HG03558 (cell line): Measurements from ENCODE around the gene MSANTD1.

Experiments used
- ATAC-seq: cut with Tn5 transposase; IDR thresholded peaks from one replicate; pipeline ENCODE4 v1.9.1; 2021; ENCODE audit warnings: moderate number of reproducible peaks; ENCODE audit not compliant: unreplicated experiment; ENCODE audit errors: extremely low read depth

The MSANTD1 gene

GRCh38 chr4:3248811-3249661, at the start of gene MSANTD1:
MSANTD1 (plus strand) TSS chr4:3249159; CDS start chr4:3249223, 64 bp downstream.
- ATAC-seq = no peak

- no peak for ATAC-seq
These were observed 49.1 kb upstream of the MSANTD1 start for GRCh38 chr4:3199653-3200422.

DNA sequence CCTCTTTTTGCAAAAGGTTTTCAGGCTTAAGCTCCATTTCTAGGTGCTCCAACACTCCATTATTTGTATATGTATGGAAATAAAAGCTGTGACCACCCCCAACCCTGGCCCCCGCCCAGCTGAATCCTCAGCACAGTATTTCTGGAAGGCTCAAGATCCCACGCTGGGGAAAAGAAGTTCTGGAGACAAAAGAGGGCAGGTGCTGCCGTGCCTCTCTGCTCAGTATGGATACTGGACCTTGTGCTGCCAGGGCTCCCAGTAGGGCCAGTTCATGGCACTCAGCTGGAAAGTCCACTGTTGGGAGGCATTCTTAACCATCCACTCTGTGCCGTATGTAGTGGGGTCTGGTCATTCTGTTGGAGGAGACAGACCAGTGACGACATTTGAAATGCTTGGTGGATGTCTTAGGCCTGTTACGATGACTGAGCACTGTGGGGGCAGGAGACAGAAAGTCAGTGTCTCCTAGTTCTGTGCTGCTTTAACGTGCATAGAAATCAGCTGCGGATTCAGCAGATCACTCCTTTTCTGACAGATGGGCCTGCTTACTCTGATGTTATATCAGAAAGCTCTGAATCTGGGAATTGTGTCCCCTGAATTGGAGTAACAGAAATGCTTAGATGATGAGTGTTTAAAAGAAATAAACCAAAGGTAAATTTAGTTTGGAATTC, 48.4 kb upstream of the MSANTD1 start:
- no peak for ATAC-seq

- ATAC-seq = no peak
These were observed 46.9 kb upstream of the MSANTD1 start for GRCh38 chr4:3201718-3202702.

DNA sequence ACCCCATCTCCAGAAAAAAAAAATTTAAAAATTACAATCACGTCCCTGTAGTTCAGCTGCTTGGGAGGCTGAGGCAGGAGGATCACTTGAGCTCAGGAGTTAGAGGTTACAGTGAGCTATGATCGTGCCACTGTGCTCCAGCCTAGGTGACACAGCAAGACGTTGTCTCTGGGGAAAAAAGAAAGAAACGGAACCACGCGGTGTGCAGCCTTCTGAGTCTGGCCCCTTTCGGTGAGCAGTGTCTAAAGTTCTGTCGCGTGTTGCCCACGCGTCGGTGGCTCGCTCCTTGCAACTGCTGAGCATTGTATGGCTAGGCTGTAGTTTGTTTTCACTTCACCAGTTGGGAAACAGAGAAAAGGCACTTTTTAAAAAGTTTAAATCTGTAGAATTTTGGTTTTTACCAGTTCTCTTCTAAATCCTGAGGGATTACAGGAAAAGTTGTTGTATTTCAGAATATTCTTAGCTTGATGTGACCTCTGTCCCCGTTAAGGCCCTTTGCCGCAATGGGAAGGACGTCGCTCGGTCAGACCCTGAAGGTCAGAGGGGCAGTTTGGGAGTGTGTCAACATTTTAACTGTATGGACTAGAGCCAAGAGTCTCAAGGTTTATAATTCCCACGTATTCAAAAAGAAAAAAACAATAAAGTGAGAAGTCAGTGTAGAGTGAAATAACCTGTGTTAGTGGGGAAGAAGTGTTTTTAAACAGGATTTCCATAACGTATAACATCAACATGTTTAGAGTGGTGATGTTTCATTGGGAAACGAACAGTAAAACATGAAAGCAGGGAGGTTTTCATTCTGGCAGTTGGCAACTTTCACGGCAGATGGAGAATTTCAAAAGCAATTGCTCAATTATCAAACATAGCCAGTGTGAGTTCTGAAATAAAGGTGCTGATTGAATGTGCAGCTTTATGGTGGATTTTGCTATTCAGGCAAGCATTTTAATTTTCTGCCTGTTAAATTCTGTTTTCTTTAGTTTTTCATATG, 45.8 kb upstream of the MSANTD1 start:
- ATAC-seq = no peak

- no peak for ATAC-seq
These were observed 45.0 kb upstream of the MSANTD1 start for GRCh38 chr4:3203971-3204431.

GRCh38 chr4:3205995-3206394, 43.0 kb upstream of the MSANTD1 start:
- no peak for ATAC-seq

DNA sequence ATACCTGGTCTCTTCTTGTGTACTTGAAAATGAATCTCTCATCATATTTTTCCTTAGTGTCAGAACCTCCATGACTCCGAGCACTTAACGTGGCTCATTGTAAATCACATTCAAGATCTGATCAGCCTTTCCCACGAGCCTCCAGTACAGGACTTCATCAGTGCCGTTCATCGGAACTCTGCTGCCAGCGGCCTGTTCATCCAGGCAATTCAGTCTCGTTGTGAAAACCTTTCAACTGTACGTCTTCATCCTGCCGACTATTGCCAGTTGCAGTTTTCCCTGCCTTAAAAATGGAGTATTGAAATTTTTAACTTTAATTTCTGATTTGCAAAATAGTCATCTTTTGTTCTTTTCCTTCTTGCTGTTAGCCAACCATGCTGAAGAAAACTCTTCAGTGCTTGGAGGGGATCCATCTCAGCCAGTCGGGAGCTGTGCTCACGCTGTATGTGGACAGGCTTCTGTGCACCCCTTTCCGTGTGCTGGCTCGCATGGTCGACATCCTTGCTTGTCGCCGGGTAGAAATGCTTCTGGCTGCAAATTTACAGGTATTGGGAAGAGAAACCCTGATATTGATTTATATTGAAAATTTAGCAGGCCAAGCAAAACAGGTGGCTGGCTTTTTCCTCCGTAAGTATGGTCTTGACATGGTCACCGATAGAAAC, 42.4 kb upstream of the MSANTD1 start:
- no peak for ATAC-seq

DNA sequence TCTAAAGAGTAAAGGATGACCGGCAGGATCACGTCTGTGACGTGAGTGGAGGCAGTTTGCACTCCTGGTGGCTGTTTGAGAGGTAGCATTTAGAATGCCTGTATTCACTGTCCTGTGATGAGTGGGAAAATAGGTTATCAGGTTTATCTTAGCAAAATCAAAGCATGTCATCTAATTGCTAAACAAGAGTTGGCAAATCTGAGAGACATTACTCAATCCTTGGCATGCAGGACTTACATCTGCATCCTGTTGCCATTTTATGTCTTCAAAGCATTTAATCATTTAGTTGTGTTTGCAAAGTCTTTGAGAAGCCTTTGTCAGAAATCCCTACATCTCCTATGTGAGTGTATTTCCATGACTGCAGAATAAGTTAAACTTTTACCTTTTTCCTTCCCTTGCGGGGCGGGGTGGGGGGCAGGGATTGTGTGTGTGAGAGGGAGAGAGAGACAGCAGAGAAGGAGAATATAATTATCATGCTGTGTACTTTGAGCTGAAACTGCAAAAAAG, 41.4 kb upstream of the MSANTD1 start:
- ATAC-seq = no peak

- no peak for ATAC-seq
These were observed 40.1 kb upstream of the MSANTD1 start for GRCh38 chr4:3208826-3209225.

DNA sequence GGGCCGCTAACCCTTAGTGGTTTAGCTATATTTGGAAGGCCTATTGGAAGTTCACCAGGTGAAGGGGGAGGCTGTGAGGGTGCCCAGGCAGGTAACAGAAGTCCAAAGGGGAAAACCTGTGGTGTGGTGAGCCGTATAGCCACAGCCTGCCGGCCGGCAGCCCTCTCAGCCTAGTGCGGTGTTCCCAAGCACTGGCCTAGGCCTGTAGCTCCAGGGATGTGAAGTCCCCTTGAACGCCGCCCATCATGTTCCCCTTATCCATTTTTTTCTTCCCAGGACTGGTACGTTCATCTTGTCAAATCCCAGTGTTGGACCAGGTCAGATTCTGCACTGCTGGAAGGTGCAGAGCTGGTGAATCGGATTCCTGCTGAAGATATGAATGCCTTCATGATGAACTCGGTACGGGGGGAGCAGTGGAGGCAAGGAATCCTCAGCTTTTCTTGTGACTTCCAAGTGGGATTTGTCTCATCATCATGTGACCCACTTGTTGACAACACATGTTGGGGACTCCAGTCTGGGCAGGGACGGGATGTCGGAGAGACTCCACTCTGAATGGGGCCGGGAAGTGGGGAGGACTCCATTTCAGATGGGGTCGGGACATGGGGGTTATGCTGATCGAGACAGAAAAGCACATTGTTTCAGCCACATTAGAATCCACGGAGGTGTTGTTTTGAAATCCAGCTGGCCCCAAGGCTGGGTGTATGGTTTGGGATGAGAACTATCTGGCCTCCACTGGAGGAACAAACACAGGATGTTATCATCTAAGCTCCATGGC, 39.2 kb upstream of the MSANTD1 start:
- no peak for ATAC-seq

DNA sequence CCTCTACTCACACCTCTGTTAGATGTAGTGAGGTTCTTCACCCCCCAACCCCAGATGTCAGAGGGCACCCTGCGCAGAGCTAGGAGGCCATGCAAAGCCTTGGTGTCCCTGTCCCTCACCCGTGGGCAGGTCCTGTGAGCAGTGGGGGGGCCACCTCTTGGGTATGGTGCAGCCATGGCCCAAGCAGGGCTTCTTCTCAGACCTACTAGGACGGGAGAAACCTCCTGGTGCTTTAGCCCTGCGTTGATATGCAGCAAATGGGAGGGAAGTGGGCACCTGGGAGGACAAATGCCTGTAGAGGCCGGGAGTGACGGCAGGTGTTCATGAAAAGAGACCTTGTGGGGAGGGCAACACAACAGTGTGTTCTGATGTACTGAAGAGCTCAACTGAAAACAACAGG, 38.5 kb upstream of the MSANTD1 start:
- ATAC-seq = no peak

DNA sequence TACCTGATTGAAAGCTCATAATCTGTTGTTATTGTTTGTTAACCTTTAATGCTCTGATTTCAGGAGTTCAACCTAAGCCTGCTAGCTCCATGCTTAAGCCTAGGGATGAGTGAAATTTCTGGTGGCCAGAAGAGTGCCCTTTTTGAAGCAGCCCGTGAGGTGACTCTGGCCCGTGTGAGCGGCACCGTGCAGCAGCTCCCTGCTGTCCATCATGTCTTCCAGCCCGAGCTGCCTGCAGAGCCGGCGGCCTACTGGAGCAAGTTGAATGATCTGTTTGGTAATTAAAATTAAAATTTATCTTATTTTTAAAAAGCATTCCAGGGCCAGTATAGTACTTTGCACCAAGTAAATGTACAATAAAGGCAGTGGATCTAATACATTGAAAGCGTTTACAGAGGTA, 37.1 kb upstream of the MSANTD1 start:
- no peak for ATAC-seq

DNA sequence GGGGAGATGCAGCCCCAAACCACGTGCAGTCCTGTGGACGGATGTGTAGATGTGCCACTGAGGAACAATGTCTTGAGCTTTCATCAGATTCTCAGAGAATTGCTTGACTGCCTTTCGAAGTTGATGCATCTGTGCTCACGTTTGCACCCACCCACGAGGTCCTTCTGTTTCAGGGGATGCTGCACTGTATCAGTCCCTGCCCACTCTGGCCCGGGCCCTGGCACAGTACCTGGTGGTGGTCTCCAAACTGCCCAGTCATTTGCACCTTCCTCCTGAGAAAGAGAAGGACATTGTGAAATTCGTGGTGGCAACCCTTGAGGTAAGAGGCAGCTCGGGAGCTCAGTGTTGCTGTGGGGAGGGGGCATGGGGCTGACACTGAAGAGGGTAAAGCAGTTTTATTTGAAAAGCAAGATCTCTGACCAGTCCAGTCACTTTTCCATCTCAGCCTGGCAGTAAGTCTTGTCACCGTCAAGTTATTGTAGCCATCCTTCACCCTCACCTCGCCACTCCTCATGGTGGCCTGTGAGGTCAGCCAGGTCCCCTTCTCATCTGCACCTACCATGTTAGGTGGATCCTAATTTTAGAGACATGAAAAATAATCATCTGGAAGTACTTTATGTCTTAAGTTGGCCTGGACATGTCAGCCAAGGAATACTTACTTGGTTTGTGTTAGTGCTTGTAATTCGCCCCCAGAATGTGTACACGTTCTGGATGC, 36.4 kb upstream of the MSANTD1 start:
- ATAC-seq = no peak

DNA sequence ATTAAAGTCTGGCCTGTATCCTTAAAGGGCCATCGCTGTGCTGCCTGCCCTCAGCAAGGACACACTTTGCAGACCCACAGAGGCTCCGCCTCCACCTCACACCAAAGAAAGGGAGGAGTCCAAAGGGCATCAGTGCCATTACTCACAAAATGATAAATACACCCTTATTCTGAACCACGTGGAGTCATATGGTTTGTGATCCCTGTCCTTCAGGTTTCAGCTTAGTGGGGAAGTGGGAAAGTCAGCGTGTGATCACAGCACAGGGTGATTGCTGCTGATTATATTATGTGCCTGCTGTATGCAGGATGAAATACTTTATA, 35.9 kb upstream of the MSANTD1 start:
- ATAC-seq = no peak

DNA sequence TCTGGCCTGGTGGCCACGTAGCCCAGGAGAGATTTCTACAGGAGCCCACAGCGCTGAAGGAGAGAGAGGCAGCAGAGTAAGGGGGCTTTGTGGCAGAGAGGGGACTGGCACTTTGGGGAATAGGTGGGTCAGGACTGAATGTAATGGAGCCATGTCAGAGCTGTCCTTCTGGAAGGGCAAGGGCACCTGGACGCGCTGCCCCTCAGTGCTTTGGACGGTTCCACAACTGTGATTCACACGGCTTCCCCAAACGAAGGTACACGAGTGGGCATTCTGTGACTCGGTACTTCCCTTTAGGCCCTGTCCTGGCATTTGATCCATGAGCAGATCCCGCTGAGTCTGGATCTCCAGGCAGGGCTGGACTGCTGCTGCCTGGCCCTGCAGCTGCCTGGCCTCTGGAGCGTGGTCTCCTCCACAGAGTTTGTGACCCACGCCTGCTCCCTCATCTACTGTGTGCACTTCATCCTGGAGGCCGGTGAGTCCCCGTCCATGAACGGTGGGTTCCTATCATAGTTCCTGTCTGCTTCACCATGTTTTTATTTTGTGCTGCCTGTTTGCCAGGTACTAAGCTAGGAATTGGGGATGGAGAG, 35.2 kb upstream of the MSANTD1 start:
- no peak for ATAC-seq
